ENCODE data around the gene HACE1.

Gene HACE1

DNA sequence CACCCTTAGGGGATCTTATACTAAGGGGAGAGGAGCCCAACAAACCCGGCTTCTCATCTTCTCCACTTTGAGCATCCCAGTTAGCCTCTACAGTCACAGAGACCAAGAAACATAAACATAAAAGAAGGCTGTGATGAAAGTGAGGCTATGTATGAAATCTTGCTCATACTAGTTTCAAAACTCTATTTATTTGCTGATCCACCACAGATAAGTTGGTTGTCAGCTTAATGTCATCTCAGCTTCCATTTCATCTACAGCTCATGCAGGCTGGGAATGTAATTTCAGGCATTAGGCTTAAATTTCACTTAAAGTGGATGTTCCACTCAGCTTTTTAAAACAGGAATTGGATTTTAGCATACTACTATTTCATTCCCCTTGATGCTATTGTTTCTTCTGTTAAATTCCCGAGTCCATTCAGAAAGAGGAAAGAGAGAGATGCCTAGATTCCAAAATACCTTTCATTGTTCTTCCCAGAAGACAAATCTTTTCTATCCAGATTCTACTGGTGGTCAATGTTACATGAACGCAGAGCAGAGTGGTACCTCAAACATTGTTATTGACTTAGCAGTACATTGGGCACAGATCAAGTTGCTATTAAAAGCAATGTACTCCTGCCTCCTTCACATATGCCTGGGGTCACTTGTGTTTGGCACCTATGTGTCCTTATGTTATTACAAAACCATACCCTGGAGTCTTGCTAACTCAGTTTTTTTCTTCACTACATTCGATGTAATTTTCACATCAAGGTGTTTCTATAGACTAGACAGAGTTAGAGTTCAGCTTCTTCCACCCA is 149.0 kb downstream of the HACE1 start:
- no peak overlapping the region for H4K8ac ChIP-seq (ENCODE audit: low read depth, low read length)
- H3K4ac ChIP-seq (ENCODE audit: low read depth, low read length): no peak overlapping the region
- H2AK5ac ChIP-seq (ENCODE audit: low read length): no peak overlapping the region
- H3K56ac ChIP-seq (ENCODE audit: low read length): no peak overlapping the region
- no peak overlapping the region for H3K4me2 ChIP-seq (ENCODE audit: low read length)
- no peak overlapping the region for H2BK120ac ChIP-seq (ENCODE audit: low read depth, low read length)
- no peak overlapping the region for H4K5ac ChIP-seq (ENCODE audit: low read length)
- H3K9ac ChIP-seq (ENCODE audit: low read length): no peak overlapping the region
- H3K27ac ChIP-seq (ENCODE audit: low read depth, low read length): no peak overlapping the region
- no peak overlapping the region for H3K23ac ChIP-seq (ENCODE audit: low read length)
- H2BK15ac ChIP-seq (replicated peaks; ENCODE audit: low read depth): no peak overlapping the region
- H2BK5ac ChIP-seq (ENCODE audit: low read length): no peak overlapping the region
- H3K4me3 ChIP-seq (ENCODE audit: low read length): no peak overlapping the region
- H3K4me1 ChIP-seq (ENCODE audit: control insufficient read depth, low read depth, low read length): no peaks in the 10 kb centered on the region
- H3K18ac ChIP-seq (ENCODE audit: low read length): no peak overlapping the region
- DNase-seq: no peak
- H3K27me3 ChIP-seq (ENCODE audit: insufficient read depth, low read length, poor library complexity): no peaks in the 10 kb centered on the region
- no peaks in the 10 kb centered on the region for H3K36me3 ChIP-seq (ENCODE audit: control insufficient read depth, insufficient read depth, low read length)
- no peaks in the 10 kb centered on the region for H3K79me1 ChIP-seq (ENCODE audit: low read length)
- WGBS (ENCODE audit: extremely low coverage, insufficient coverage, low lambda C conversion rate): no CpG with 5 or more reads among the region's 4 CpGs
- H3K79me2 ChIP-seq (ENCODE audit: control insufficient read depth, insufficient read depth, low read length): no peaks in the 10 kb centered on the region

DNA sequence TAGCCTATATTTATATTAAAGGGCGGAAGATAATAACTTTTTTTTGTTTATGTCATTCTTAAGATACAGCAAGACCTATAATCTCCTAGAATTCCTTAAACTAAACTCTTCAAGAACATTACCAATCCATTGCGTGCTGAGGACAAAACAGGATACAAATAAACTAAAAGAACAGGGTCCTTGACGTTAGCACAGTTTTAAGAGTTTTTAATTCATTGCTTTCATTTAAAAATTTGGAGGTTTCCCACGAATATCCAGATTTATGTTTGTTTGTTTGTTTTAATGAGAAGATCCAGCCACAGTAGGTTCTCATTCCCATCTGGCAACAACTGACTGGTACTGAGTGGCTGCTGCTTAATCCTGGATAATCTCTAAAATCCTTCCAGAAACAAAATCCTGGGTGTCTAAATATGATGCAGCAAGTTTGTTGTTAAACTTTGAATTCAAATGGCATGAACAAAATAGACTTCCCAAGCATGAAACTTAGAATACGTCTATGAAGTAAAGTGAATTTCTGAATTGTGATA is 153.7 kb downstream of the HACE1 start:
- H2BK5ac ChIP-seq (ENCODE audit: low read length): no peak overlapping the region
- H2BK15ac ChIP-seq (replicated peaks; ENCODE audit: low read depth): no peak overlapping the region
- H3K18ac ChIP-seq (ENCODE audit: low read length): no peak overlapping the region
- H2AK5ac ChIP-seq (ENCODE audit: low read length): no peak overlapping the region
- H3K36me3 ChIP-seq (ENCODE audit: control insufficient read depth, insufficient read depth, low read length): no peaks in the 10 kb centered on the region
- H3K27me3 ChIP-seq (ENCODE audit: insufficient read depth, low read length, poor library complexity): no peaks in the 10 kb centered on the region
- H3K4me1 ChIP-seq (ENCODE audit: control insufficient read depth, low read depth, low read length): no peaks in the 10 kb centered on the region
- no peak overlapping the region for H3K4ac ChIP-seq (ENCODE audit: low read depth, low read length)
- H4K8ac ChIP-seq (ENCODE audit: low read depth, low read length): no peak overlapping the region
- no CpG with 5 or more reads among the region's 5 CpGs for WGBS (ENCODE audit: extremely low coverage, insufficient coverage, low lambda C conversion rate)
- no peak overlapping the region for H2BK120ac ChIP-seq (ENCODE audit: low read depth, low read length)
- no peak overlapping the region for H3K27ac ChIP-seq (ENCODE audit: low read depth, low read length)
- no peak overlapping the region for H4K5ac ChIP-seq (ENCODE audit: low read length)
- H3K9ac ChIP-seq (ENCODE audit: low read length): no peak overlapping the region
- no peak overlapping the region for H3K23ac ChIP-seq (ENCODE audit: low read length)
- no peak overlapping the region for H3K4me2 ChIP-seq (ENCODE audit: low read length)
- no peaks in the 10 kb centered on the region for H3K79me1 ChIP-seq (ENCODE audit: low read length)
- no peak for DNase-seq
- H3K4me3 ChIP-seq (ENCODE audit: low read length): no peak overlapping the region
- H3K56ac ChIP-seq (ENCODE audit: low read length): no peak overlapping the region
- no peaks in the 10 kb centered on the region for H3K79me2 ChIP-seq (ENCODE audit: control insufficient read depth, insufficient read depth, low read length)

DNA sequence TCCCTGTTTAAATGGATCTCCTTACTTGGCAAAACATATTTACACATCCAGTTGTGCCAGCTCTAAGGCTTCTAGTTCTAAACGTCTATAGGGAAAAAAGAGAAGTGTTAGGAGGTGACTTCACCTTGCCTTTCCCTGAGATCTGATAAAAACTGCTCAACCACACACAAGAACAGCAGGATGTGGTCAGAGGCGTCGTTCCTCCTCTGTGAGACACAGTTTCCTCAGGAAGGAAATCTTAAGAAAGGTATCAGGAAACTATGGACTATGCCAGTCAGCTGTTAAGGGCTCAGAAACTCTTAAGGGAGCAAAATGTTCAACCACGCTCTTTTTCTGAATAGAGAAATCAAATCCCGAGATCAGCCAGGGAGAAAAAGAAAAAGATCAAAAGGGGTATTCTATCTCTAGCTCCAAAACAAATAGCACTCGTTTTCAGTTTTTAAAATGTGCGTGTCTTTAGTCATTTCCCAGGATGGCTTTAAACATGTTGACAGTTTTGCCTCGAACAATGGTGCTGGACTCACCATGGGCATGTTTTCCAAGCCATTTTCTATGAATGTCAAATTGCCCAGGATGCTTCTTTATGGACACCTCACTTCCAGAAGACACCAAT is 154.5 kb downstream of the HACE1 start:
- no peak overlapping the region for H3K4me3 ChIP-seq (ENCODE audit: low read length)
- H2BK5ac ChIP-seq (ENCODE audit: low read length): no peak overlapping the region
- H3K27me3 ChIP-seq (ENCODE audit: insufficient read depth, low read length, poor library complexity): no peaks in the 10 kb centered on the region
- WGBS (ENCODE audit: extremely low coverage, insufficient coverage, low lambda C conversion rate): no CpG with 5 or more reads among the region's 8 CpGs
- no peak overlapping the region for H3K56ac ChIP-seq (ENCODE audit: low read length)
- H3K4me1 ChIP-seq (ENCODE audit: control insufficient read depth, low read depth, low read length): no peaks in the 10 kb centered on the region
- H3K79me1 ChIP-seq (ENCODE audit: low read length): no peaks in the 10 kb centered on the region
- H3K4me2 ChIP-seq (ENCODE audit: low read length): no peak overlapping the region
- H3K27ac ChIP-seq (ENCODE audit: low read depth, low read length): no peak overlapping the region
- H2BK120ac ChIP-seq (ENCODE audit: low read depth, low read length): no peak overlapping the region
- H2AK5ac ChIP-seq (ENCODE audit: low read length): no peak overlapping the region
- H3K9ac ChIP-seq (ENCODE audit: low read length): no peak overlapping the region
- H2BK15ac ChIP-seq (replicated peaks; ENCODE audit: low read depth): no peak overlapping the region
- no peaks in the 10 kb centered on the region for H3K79me2 ChIP-seq (ENCODE audit: control insufficient read depth, insufficient read depth, low read length)
- H3K18ac ChIP-seq (ENCODE audit: low read length): no peak overlapping the region
- H4K5ac ChIP-seq (ENCODE audit: low read length): no peak overlapping the region
- H3K23ac ChIP-seq (ENCODE audit: low read length): no peak overlapping the region
- DNase-seq: peak; percentile 77
- H3K36me3 ChIP-seq (ENCODE audit: control insufficient read depth, insufficient read depth, low read length): no peaks in the 10 kb centered on the region
- H3K4ac ChIP-seq (ENCODE audit: low read depth, low read length): no peak overlapping the region
- no peak overlapping the region for H4K8ac ChIP-seq (ENCODE audit: low read depth, low read length)

DNA sequence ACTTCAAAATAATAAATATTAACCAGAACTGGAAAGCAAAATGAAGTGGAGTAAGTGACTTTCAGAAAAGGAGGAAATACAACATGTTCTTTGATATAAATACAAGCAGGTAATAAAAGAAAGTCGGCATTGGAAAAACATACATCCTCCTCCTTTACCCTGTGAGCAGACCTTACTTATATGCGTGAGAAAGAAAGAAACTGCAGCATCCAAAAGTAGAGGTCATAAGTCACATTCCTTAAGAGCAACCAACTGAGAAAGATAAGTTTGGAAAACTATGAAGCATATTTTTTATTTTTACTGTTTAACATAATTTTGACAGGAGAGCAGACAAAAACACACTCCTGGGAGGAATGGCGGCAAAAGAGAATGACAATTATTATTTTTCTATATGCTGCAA is 155.5 kb downstream of the HACE1 start:
- no peak overlapping the region for H2BK5ac ChIP-seq (ENCODE audit: low read length)
- H4K8ac ChIP-seq (ENCODE audit: low read depth, low read length): no peak overlapping the region
- H3K4me1 ChIP-seq (ENCODE audit: control insufficient read depth, low read depth, low read length): peaks cover 2% of the 10 kb centered on the region
- H2BK15ac ChIP-seq (replicated peaks; ENCODE audit: low read depth): no peak overlapping the region
- no peak overlapping the region for H2AK5ac ChIP-seq (ENCODE audit: low read length)
- DNase-seq: no peak
- H3K27me3 ChIP-seq (ENCODE audit: insufficient read depth, low read length, poor library complexity): no peaks in the 10 kb centered on the region
- H3K56ac ChIP-seq (ENCODE audit: low read length): no peak overlapping the region
- no peak overlapping the region for H3K9ac ChIP-seq (ENCODE audit: low read length)
- no peaks in the 10 kb centered on the region for H3K79me2 ChIP-seq (ENCODE audit: control insufficient read depth, insufficient read depth, low read length)
- no peak overlapping the region for H3K18ac ChIP-seq (ENCODE audit: low read length)
- H3K4me3 ChIP-seq (ENCODE audit: low read length): no peak overlapping the region
- WGBS (ENCODE audit: extremely low coverage, insufficient coverage, low lambda C conversion rate): no CpG with 5 or more reads among the region's 3 CpGs
- H3K4me2 ChIP-seq (ENCODE audit: low read length): no peak overlapping the region
- no peak overlapping the region for H3K4ac ChIP-seq (ENCODE audit: low read depth, low read length)
- no peak overlapping the region for H3K23ac ChIP-seq (ENCODE audit: low read length)
- no peak overlapping the region for H2BK120ac ChIP-seq (ENCODE audit: low read depth, low read length)
- H3K36me3 ChIP-seq (ENCODE audit: control insufficient read depth, insufficient read depth, low read length): no peaks in the 10 kb centered on the region
- H3K27ac ChIP-seq (ENCODE audit: low read depth, low read length): no peak overlapping the region
- no peaks in the 10 kb centered on the region for H3K79me1 ChIP-seq (ENCODE audit: low read length)
- no peak overlapping the region for H4K5ac ChIP-seq (ENCODE audit: low read length)

DNA sequence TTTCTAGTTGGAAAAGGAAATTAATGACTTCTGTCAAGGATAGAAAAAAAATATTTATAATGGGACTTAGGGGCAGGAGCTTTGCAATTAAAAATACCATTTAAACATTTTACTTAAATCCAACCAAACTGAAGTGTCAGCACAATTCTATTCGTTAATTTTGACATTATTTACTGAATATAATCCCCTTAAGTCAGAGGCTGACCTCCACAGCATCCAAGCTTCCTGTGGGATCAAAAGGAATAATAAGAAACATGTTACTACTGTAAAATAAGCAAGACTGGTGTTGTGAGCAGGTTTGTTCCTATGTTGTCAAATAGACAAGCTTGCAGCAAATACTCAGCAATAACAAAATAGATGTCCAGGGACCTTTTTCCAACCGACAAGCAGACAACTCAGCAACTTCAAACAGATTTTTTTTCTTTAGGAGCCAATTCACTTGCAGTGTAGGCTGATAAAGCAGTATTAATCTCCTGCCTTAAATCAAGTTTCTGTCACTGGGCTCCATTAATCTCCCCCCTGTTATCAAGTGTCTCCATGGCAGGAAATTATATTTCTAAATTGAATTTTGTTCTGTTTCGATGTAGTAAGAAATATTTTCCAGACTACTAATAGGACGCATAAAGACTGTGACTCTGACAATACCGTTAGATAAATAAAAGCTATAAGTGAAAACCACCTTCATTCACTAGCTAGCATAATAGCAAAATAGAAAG is 157.4 kb downstream of the HACE1 start:
- Histone ChIP-seq H3K4me1 (ENCODE audit: control insufficient read depth, low read depth, low read length) (peaks cover 2% of the 10 kb centered on the region), H2BK15ac (replicated peaks; ENCODE audit: low read depth) (no peak overlapping the region), H3K36me3 (ENCODE audit: control insufficient read depth, insufficient read depth, low read length) (no peaks in the 10 kb centered on the region), H3K27me3 (ENCODE audit: insufficient read depth, low read length, poor library complexity) (no peaks in the 10 kb centered on the region), H3K4me2 (ENCODE audit: low read length) (no peak overlapping the region), H3K79me1 (ENCODE audit: low read length) (no peaks in the 10 kb centered on the region), H4K5ac (ENCODE audit: low read length) (no peak overlapping the region), H3K23ac (ENCODE audit: low read length) (no peak overlapping the region), H3K18ac (ENCODE audit: low read length) (no peak overlapping the region), H2BK120ac (ENCODE audit: low read depth, low read length) (no peak overlapping the region), H3K9ac (ENCODE audit: low read length) (no peak overlapping the region), H3K4ac (ENCODE audit: low read depth, low read length) (no peak overlapping the region), H4K8ac (ENCODE audit: low read depth, low read length) (no peak overlapping the region), H2BK5ac (ENCODE audit: low read length) (no peak overlapping the region), H3K4me3 (ENCODE audit: low read length) (no peak overlapping the region), H2AK5ac (ENCODE audit: low read length) (no peak overlapping the region), H3K56ac (ENCODE audit: low read length) (no peak overlapping the region), H3K27ac (ENCODE audit: low read depth, low read length) (no peak overlapping the region), H3K79me2 (ENCODE audit: control insufficient read depth, insufficient read depth, low read length) (no peaks in the 10 kb centered on the region)
- no CpG with 5 or more reads among the region's 5 CpGs for WGBS (ENCODE audit: extremely low coverage, insufficient coverage, low lambda C conversion rate)
- DNase-seq: no peak
